ENCODE data around the gene PLCB1.

PLCB1 gene

GRCh38 chr20:8126841-8127378 lies 5.2 kb upstream of the PLCB1 start:
- no peaks in the 10 kb centered on the region; the same call in 1 of the 2 replicates for H3K27me3 ChIP-seq (replicated peaks; ENCODE audit: control insufficient read depth, insufficient read depth, low read length)
- no peak for DNase-seq (ENCODE audit: extremely low read depth, insufficient read length)
- H3K4me3 ChIP-seq (replicated peaks; ENCODE audit: low read depth, low read length): no peak overlapping the region
- TF ChIP-seq CTCF (IDR thresholded peaks at IDR 0.05; ENCODE audit: insufficient read depth, low read length, poor library complexity, severe bottlenecking): no peak
- no peaks in the 10 kb centered on the region for H3K36me3 ChIP-seq (ENCODE audit: control insufficient read depth, insufficient read depth, low read length)

GRCh38 chr20:8127553-8128255 lies 4.4 kb upstream of the PLCB1 start:
- H3K27me3 ChIP-seq (replicated peaks; ENCODE audit: control insufficient read depth, insufficient read depth, low read length): no peaks in the 10 kb centered on the region; the same call in 1 of the 2 replicates
- H3K36me3 ChIP-seq (ENCODE audit: control insufficient read depth, insufficient read depth, low read length): no peaks in the 10 kb centered on the region
- no peak for TF ChIP-seq CTCF (IDR thresholded peaks at IDR 0.05; ENCODE audit: insufficient read depth, low read length, poor library complexity, severe bottlenecking)
- no peak overlapping the region for H3K4me3 ChIP-seq (replicated peaks; ENCODE audit: low read depth, low read length)
- DNase-seq (ENCODE audit: extremely low read depth, insufficient read length): peak; percentile 68

- H3K36me3 ChIP-seq (ENCODE audit: control insufficient read depth, insufficient read depth, low read length): no peaks in the 10 kb centered on the region
- H3K4me3 ChIP-seq (replicated peaks; ENCODE audit: low read depth, low read length): no peak overlapping the region
- no peak for TF ChIP-seq CTCF (IDR thresholded peaks at IDR 0.05; ENCODE audit: insufficient read depth, low read length, poor library complexity, severe bottlenecking)
- H3K27me3 ChIP-seq (replicated peaks; ENCODE audit: control insufficient read depth, insufficient read depth, low read length): no peaks in the 10 kb centered on the region; the same call in none of the 2 replicates
- DNase-seq (ENCODE audit: extremely low read depth, insufficient read length): no peak
Observed at GRCh38 chr20:8128291-8129060, 3.6 kb upstream of the PLCB1 start.

- TF ChIP-seq CTCF (IDR thresholded peaks at IDR 0.05; ENCODE audit: insufficient read depth, low read length, poor library complexity, severe bottlenecking): no peak
- no peak for DNase-seq (ENCODE audit: extremely low read depth, insufficient read length)
Observed at GRCh38 chr20:8129211-8129976, 2.7 kb upstream of the PLCB1 start.

GRCh38 chr20:8130840-8131526 lies 1.1 kb upstream of the PLCB1 start:
- DNase-seq (ENCODE audit: extremely low read depth, insufficient read length): no peak
- TF ChIP-seq CTCF (IDR thresholded peaks at IDR 0.05; ENCODE audit: insufficient read depth, low read length, poor library complexity, severe bottlenecking): no peak
- Histone ChIP-seq H3K36me3 (ENCODE audit: control insufficient read depth, insufficient read depth, low read length) (no peaks in the 10 kb centered on the region), H3K4me3 (replicated peaks; ENCODE audit: low read depth, low read length) (no peak overlapping the region), H3K27me3 (replicated peaks; ENCODE audit: control insufficient read depth, insufficient read depth, low read length) (no peaks in the 10 kb centered on the region; the same call in none of the 2 replicates)

More at GRCh38 chr20:8129211-8129976, 2.7 kb upstream of the PLCB1 start:
- H3K36me3 ChIP-seq (ENCODE audit: control insufficient read depth, insufficient read depth, low read length): no peaks in the 10 kb centered on the region
- H3K27me3 ChIP-seq (replicated peaks; ENCODE audit: control insufficient read depth, insufficient read depth, low read length): no peaks in the 10 kb centered on the region; the same call in none of the 2 replicates
- no peak overlapping the region for H3K4me3 ChIP-seq (replicated peaks; ENCODE audit: low read depth, low read length)

All from GM06990 (cell line).